SU-DHL-6 (cell line): ENCODE measurements around the gene TNN.

ENCODE experiments used
- H2AFZ ChIP-seq: fragments of 200-600 bp; sonication (generic); 2 replicates; pipeline ENCODE4 v1.6.1; 2014; ENCODE audit warnings: low read depth, mild to moderate bottlenecking, moderate library complexity, mixed read lengths, antibody characterized with exemption, low read length; ENCODE audit not compliant: severe bottlenecking
- H3F3A ChIP-seq: fragments of 200-600 bp; shearing (Covaris generic); 2 replicates; pipeline ENCODE4 v1.6.0; 2016; ENCODE audit warnings: antibody characterized with exemption, mild to moderate bottlenecking; ENCODE audit not compliant: insufficient read depth
- H3K27ac ChIP-seq: fragments of 200-600 bp; sonication (generic); 2 replicates; pipeline ENCODE4 v1.5.1; 2016; ENCODE audit warnings: low read depth, mild to moderate bottlenecking, low read length, moderate library complexity, mixed read lengths
- H3K27me3 ChIP-seq: fragments of 200-600 bp; sonication (generic), shearing (Covaris generic); 2 replicates; pipeline ENCODE4 v1.6.0; 2014; ENCODE audit warnings: mild to moderate bottlenecking, low read length
- H3K36me3 ChIP-seq: fragments of 200-600 bp; sonication (generic); 2 replicates; pipeline ENCODE4 v1.6.1; 2014; ENCODE audit warnings: mild to moderate bottlenecking, low read length, mixed read lengths
- H3K4me2 ChIP-seq: fragments of 300-600, 200-600 bp; shearing (Covaris generic), sonication (generic); 2 replicates; pipeline ENCODE4 v1.6.0; 2014; ENCODE audit warnings: low read length, low read depth, mild to moderate bottlenecking; ENCODE audit not compliant: poor library complexity, severe bottlenecking
- H3K4me3 ChIP-seq: fragments of 200-600 bp; sonication (generic); 2 replicates; pipeline ENCODE4 v1.5.1; 2014; ENCODE audit warnings: antibody characterized with exemption, low read length, mild to moderate bottlenecking, mixed read lengths; ENCODE audit not compliant: insufficient read depth, poor library complexity, severe bottlenecking
- H3K79me2 ChIP-seq: fragments of 200-600 bp; sonication (generic); 2 replicates; pipeline ENCODE4 v1.6.1; 2014; ENCODE audit warnings: mild to moderate bottlenecking, low read length, moderate library complexity; ENCODE audit not compliant: insufficient read depth
- H3K9ac ChIP-seq: fragments of 200-600 bp; sonication (generic); 2 replicates; pipeline ENCODE4 v1.7.0; 2014; ENCODE audit warnings: mild to moderate bottlenecking, low read length
- H3K9me2 ChIP-seq: fragments of 200-600 bp; sonication (generic); replicated peaks from 2 replicates; pipeline ENCODE4 v1.6.1; 2014; ENCODE audit warnings: low read length; ENCODE audit not compliant: insufficient read depth
- H3K9me3 ChIP-seq: fragments of 200-600 bp; sonication (generic); 2 replicates; pipeline ENCODE4 v1.6.1; 2014; ENCODE audit warnings: low read length, mixed read lengths; ENCODE audit not compliant: insufficient read depth
- H4K20me1 ChIP-seq: fragments of 200-600 bp; sonication (generic); 2 replicates; pipeline ENCODE4 v1.6.1; 2014; ENCODE audit warnings: low read depth, mild to moderate bottlenecking, antibody characterized with exemption, low read length, moderate library complexity, mixed read lengths
- EZH2phosphoT487 ChIP-seq: fragments of 200-600 bp; sonication (generic), shearing (Covaris generic); conservative IDR thresholded peaks from 2 replicates; pipeline ENCODE4 v1.6.1; 2018; ENCODE audit warnings: mild to moderate bottlenecking, antibody characterized with exemption, low read length, moderate library complexity, mixed read lengths
- TF ChIP-seq, protein P1 (sequence below): fragments of 200-600 bp; sonication (generic); IDR thresholded peaks from one replicate; pipeline ENCODE4 v1.5.1; 2017; ENCODE audit warnings: antibody characterized with exemption, mild to moderate bottlenecking, low read length, moderate library complexity; ENCODE audit not compliant: insufficient read depth, poor library complexity, severe bottlenecking

Gene TNN

DNA sequence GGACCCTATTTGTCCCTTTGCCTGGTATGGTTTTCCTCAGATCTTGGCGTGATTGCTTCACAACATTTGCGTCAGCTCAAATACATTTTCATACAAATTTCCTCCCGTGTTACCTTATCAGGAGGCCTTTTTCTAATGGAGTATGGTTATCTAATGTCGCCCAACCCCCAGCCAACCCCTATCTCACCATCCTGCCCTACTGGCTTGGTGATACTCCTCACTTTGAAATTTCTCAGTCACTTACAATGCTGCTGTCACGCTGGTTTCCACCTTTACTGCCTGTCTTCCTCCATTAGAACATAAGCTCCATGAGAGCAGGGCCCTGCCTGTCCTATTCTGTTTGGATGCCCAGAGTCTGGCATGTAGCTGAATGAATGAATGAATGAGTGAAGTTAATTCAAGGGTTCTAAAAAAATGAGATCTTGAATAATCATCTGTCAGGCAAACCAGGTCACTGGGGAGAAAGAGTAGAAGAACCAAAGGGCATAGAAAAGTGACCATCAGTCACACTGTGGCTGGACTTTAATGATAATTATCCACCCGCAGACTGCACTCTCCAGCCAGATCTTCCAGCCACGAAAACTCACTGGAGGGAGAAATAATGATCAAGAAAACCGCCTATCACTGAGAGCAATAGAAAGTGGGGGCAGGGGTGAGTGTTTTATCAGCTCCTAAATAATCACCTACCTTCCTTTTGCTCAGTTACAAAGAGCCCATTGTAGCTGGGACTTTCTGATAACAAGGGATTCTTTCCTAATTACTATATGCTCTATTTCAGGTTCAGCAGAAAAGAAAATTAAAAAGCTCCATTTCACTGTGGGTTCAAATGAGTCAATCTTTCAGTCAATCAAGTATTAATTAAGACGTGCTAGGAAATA is 103.6 kb downstream of the TNN start:
- Histone ChIP-seq H3K4me2 (no peak overlapping the region), H3K27ac (no peak overlapping the region), H4K20me1 (no peaks in the 10 kb centered on the region), H3F3A (no peaks in the 10 kb centered on the region), H3K27me3 (no peaks in the 10 kb centered on the region), H3K9ac (no peak overlapping the region), H3K79me2 (no peaks in the 10 kb centered on the region), H3K4me3 (no peak overlapping the region), H3K9me3 (no peaks in the 10 kb centered on the region), H3K36me3 (peaks cover 4% of the 10 kb centered on the region), H3K9me2 (no peaks in the 10 kb centered on the region), H2AFZ (no peak overlapping the region)
- no peak for TF ChIP-seq EZH2phosphoT487
- TF ChIP-seq, protein P1, sequence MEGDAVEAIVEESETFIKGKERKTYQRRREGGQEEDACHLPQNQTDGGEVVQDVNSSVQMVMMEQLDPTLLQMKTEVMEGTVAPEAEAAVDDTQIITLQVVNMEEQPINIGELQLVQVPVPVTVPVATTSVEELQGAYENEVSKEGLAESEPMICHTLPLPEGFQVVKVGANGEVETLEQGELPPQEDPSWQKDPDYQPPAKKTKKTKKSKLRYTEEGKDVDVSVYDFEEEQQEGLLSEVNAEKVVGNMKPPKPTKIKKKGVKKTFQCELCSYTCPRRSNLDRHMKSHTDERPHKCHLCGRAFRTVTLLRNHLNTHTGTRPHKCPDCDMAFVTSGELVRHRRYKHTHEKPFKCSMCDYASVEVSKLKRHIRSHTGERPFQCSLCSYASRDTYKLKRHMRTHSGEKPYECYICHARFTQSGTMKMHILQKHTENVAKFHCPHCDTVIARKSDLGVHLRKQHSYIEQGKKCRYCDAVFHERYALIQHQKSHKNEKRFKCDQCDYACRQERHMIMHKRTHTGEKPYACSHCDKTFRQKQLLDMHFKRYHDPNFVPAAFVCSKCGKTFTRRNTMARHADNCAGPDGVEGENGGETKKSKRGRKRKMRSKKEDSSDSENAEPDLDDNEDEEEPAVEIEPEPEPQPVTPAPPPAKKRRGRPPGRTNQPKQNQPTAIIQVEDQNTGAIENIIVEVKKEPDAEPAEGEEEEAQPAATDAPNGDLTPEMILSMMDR, result no peak

DNA sequence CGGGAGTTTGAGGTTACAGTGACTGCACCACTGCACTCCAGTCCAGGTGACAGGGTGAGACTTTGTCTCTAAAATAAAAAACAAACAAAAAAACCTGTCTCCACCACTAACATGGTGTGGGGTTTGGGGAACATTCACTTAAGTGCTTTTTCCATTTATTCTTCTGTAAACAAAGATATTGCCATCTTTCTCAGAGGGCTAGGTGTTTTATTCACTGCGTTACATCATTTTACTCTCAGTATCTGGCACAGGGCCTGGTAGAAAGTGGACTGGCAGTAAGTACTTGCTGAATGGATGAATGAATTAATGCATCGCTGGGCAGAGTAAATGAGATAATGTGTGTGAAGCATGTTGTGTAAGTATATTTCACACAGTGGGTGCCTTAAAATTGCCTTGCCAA is 104.9 kb downstream of the TNN start:
- Histone ChIP-seq H3K36me3 (peaks cover 5% of the 10 kb centered on the region), H3K27me3 (no peaks in the 10 kb centered on the region), H3K9me2 (no peaks in the 10 kb centered on the region), H3K4me2 (no peak overlapping the region), H4K20me1 (no peaks in the 10 kb centered on the region), H2AFZ (no peak overlapping the region), H3K4me3 (no peak overlapping the region), H3K9ac (no peak overlapping the region), H3K79me2 (no peaks in the 10 kb centered on the region), H3K9me3 (no peaks in the 10 kb centered on the region), H3K27ac (no peak overlapping the region), H3F3A (no peaks in the 10 kb centered on the region)
- TF ChIP-seq EZH2phosphoT487, result no peak
- TF ChIP-seq, protein P1, result no peak

DNA sequence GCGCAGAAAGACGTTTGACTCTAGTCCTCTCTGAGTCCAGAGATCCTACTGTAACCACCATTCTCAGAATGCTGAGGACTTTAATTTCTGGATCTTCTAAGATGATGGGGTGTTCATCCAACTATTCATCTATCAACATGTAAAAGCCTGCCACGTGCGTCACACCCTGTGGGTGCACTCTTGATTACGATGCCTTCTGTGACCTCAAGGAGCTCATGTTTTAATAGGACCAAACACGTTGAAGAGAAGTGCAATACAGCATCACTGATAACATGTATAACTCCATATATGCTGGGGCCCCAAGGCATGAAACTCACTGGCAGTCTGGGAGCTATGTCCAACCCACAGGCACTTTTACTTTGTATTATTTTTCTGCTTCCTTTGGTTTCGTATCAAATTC is 105.9 kb downstream of the TNN start:
- Histone ChIP-seq H3K27me3 (no peaks in the 10 kb centered on the region), H3K4me2 (no peak overlapping the region), H3K4me3 (no peak overlapping the region), H3K9me3 (no peaks in the 10 kb centered on the region), H3F3A (no peaks in the 10 kb centered on the region), H3K27ac (no peak overlapping the region), H3K9me2 (no peaks in the 10 kb centered on the region), H3K79me2 (no peaks in the 10 kb centered on the region), H3K36me3 (peaks cover 5% of the 10 kb centered on the region), H2AFZ (no peak overlapping the region), H3K9ac (no peak overlapping the region), H4K20me1 (no peaks in the 10 kb centered on the region)
- TF ChIP-seq, protein P1, result no peak
- TF ChIP-seq EZH2phosphoT487, result no peak
